OCI-LY3 (cell line): ENCODE results near the gene FRMPD4.

Experiments used
- EZH2phosphoT487 ChIP-seq: fragments of 200-600 bp; shearing (Covaris generic); IDR thresholded peaks from 2 replicates; pipeline ENCODE4 v1.6.1; 2018; ENCODE audit warnings: antibody characterized with exemption, mixed run types, low read depth
- TF ChIP-seq, protein P1 (sequence below): fragments of 200-600, 300-600 bp; sonication (generic); IDR thresholded peaks from 2 replicates; pipeline ENCODE4 v1.5.1; 2014; ENCODE audit warnings: antibody characterized with exemption, low read length, low read depth

GRCh38 chrX:12693754-12694153 is 555.5 kb downstream of the FRMPD4 start:
- TF ChIP-seq EZH2phosphoT487 = no peak
- TF ChIP-seq, protein P1, sequence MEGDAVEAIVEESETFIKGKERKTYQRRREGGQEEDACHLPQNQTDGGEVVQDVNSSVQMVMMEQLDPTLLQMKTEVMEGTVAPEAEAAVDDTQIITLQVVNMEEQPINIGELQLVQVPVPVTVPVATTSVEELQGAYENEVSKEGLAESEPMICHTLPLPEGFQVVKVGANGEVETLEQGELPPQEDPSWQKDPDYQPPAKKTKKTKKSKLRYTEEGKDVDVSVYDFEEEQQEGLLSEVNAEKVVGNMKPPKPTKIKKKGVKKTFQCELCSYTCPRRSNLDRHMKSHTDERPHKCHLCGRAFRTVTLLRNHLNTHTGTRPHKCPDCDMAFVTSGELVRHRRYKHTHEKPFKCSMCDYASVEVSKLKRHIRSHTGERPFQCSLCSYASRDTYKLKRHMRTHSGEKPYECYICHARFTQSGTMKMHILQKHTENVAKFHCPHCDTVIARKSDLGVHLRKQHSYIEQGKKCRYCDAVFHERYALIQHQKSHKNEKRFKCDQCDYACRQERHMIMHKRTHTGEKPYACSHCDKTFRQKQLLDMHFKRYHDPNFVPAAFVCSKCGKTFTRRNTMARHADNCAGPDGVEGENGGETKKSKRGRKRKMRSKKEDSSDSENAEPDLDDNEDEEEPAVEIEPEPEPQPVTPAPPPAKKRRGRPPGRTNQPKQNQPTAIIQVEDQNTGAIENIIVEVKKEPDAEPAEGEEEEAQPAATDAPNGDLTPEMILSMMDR = no peak
